ENCODE data around the gene PCIF1.

Gene PCIF1

DNA sequence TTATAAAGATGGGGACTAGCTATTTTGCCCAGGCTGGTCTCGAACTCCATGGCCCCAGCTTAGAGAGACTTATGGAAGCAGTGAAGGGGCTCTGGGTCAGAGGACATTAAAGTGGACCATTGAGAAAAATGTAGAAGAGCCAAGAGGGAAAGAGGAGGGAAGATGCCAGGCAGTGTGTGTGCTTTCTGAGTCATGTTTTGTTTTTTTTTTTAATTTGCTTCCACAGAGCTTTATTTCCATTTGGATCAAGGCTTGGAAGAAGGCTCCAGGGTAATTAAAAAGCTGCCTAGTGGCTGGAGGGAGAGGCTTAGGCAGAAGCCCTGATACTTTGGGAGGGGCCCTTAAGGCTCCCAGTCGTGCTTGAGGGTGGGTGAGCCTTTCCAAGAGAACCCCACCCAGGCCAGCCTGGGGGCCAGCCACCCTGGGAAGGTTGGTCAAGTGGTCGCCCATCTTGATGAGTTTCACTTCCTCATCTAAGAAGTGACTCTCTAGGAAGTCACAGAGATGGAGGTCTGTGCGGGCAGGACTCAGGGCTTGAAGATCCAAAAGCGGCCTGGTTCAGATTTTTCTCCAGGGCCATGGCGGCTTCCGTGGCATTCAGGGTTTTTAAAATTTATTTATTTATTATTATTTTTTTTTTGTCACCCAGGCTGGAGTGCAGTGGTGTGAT is 40.5 kb downstream of the PCIF1 start:
- no peak overlapping the region for H3K4me3 ChIP-seq (replicated peaks in 1 of 2; ENCODE audit: low read depth in 2 of 2, low read length in 2 of 2)
- no peak for DNase-seq (ENCODE audit: low read depth in 2 of 2)
- TF ChIP-seq, protein P1, sequence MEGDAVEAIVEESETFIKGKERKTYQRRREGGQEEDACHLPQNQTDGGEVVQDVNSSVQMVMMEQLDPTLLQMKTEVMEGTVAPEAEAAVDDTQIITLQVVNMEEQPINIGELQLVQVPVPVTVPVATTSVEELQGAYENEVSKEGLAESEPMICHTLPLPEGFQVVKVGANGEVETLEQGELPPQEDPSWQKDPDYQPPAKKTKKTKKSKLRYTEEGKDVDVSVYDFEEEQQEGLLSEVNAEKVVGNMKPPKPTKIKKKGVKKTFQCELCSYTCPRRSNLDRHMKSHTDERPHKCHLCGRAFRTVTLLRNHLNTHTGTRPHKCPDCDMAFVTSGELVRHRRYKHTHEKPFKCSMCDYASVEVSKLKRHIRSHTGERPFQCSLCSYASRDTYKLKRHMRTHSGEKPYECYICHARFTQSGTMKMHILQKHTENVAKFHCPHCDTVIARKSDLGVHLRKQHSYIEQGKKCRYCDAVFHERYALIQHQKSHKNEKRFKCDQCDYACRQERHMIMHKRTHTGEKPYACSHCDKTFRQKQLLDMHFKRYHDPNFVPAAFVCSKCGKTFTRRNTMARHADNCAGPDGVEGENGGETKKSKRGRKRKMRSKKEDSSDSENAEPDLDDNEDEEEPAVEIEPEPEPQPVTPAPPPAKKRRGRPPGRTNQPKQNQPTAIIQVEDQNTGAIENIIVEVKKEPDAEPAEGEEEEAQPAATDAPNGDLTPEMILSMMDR (IDR thresholded peaks at IDR 0.05; ENCODE audit: low read depth, low read length): no peak

DNA sequence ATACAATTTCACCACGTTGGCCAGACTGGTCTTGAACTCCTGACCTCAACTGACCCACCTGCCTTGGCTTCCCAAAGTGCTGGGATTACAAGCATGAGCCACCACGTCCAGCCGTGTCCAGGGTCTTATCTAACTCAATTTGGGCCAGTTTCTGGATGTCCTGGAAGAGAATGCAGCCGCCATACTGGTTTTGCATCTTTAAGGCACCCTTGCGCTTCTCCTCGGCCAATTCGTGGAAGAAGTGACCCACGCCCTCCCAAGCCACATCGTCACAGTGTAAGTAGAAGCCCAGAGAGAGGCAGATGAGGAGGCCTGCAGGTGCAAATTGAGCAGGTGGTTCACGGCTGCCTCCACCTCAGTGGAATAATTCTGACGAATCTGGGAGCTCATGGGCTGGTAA is 41.2 kb downstream of the PCIF1 start:
- no peak overlapping the region for H3K4me3 ChIP-seq (replicated peaks in 1 of 2; ENCODE audit: low read depth in 2 of 2, low read length in 2 of 2)
- TF ChIP-seq, protein P1 (IDR thresholded peaks at IDR 0.05; ENCODE audit: low read depth, low read length): no peak
- DNase-seq (ENCODE audit: low read depth in 2 of 2): no peak

DNA sequence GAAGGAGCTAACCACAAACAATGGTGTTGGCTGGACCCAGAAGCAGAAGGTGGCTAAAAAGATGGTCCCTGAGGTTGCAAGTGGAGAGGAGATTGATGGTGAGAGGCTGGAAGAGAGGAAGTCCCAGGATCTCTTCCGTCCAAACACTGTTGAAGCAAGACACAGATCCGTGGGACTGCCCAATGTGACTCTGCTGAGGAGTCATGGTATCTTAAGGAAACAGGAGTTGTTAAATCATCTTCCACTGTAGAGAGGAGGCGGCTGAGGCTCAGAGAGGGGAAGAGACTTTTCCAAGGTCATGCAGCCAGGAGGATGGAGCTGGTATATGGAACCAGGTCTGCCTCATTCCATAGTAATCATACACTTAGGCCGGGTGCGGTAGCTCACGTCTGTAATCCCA is 41.6 kb downstream of the PCIF1 start:
- TF ChIP-seq, protein P1 (IDR thresholded peaks at IDR 0.05; ENCODE audit: low read depth, low read length): no peak
- no peak for DNase-seq (ENCODE audit: low read depth in 2 of 2)
- no peak overlapping the region for H3K4me3 ChIP-seq (replicated peaks in 1 of 2; ENCODE audit: low read depth in 2 of 2, low read length in 2 of 2)

- TF ChIP-seq, protein P1 (IDR thresholded peaks at IDR 0.05; ENCODE audit: low read depth, low read length): no peak
- no peak overlapping the region for H3K4me3 ChIP-seq (replicated peaks in 1 of 2; ENCODE audit: low read depth in 2 of 2, low read length in 2 of 2)
- DNase-seq (ENCODE audit: low read depth in 2 of 2): no peak
Measured at GRCh38 chr20:45981261-45981660, 46.8 kb downstream of the PCIF1 start.

DNA sequence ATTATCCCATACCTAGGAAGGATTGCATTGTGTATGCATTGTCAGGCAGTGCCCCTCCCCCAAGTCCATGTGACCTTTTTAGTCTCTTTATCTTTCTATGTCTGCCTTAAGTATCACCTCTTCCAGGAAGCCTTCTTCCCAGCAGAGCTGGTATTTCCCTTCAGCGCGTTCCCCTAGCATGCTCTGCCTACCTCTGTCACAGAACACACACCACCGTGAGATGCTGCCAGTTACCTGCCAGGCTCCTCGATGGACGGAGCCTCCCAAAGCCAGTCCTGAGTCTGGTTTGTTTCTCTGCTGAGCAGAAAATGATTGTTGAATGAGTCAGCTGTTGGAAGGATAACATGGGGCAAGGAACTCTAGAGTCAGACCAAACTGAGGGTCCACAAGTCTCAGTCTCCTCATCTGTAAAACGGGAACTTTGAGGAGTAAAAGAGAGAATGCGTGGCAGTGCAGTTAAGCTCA is 48.8 kb downstream of the PCIF1 start:
- TF ChIP-seq, protein P1 (IDR thresholded peaks at IDR 0.05; ENCODE audit: low read depth, low read length): no peak
- no peak for DNase-seq (ENCODE audit: low read depth in 2 of 2)

GRCh38 chr20:45985573-45985972 is 51.1 kb downstream of the PCIF1 start:
- H3K4me3 ChIP-seq (replicated peaks in 1 of 2; ENCODE audit: low read depth in 2 of 2, low read length in 2 of 2): no peak overlapping the region
- TF ChIP-seq, protein P1 (IDR thresholded peaks at IDR 0.05; ENCODE audit: low read depth, low read length): no peak
- DNase-seq (ENCODE audit: low read depth in 2 of 2): peak; percentile 17 to 25

More for the DNA sequence above, 48.8 kb downstream of the PCIF1 start:
- H3K4me3 ChIP-seq (replicated peaks in 1 of 2; ENCODE audit: low read depth in 2 of 2, low read length in 2 of 2): no peak overlapping the region

Measured in cardiac fibroblast (primary cell).